Adrenal gland (tissue), 12 donors: ENCODE results near the gene ERCC2. TPM values are rescaled to one million over a fixed set of nuclear protein-coding genes. Genes with fewer than 3 reads are reported as not detected.

Source experiments
- DNase-seq, 7 donors: peaks; one replicate each; pipeline ENCODE4 v3.0.0-alpha.2; 2019 to 2020
- H3K27ac ChIP-seq, 5 donors: fragments of 200-600 bp; sonication (generic) in 4 of 5; 1 replicate in 3 of 5; 2 replicates in 2 of 5; pipeline versions ENCODE4 v1.5.1 to v1.8.0; 2016 to 2020; ENCODE audit warnings: mild to moderate bottlenecking in 1 of 5
- H3K27me3 ChIP-seq: fragments of 200-600 bp; 2 replicates; pipeline ENCODE4 v1.8.0; 2021
- H3K36me3 ChIP-seq, 2 donors: fragments of 200-600 bp; replicated peaks in 1 of 2; 1 replicate in 1 of 2; 2 replicates in 1 of 2; pipeline versions ENCODE4 v1.5.1 to v1.8.0; 2018 to 2022
- H3K4me1 ChIP-seq, 2 donors: fragments of 200-600 bp; replicated peaks in 1 of 2; 1 replicate in 1 of 2; 2 replicates in 1 of 2; pipeline versions ENCODE4 v1.5.1 to v1.8.0; 2018 to 2021
- H3K4me3 ChIP-seq, 4 donors: fragments of 200-600 bp; sonication (generic) in 3 of 4; one replicate each; pipeline ENCODE4 v1.5.1; 2016 to 2018
- H3K9me3 ChIP-seq, 3 donors: fragments of 200-600 bp; sonication (generic) in 1 of 3; replicated peaks in 1 of 3; 1 replicate in 2 of 3; 2 replicates in 1 of 3; pipeline versions ENCODE4 v1.5.1 to v1.8.0; 2016 to 2021
- CTCF ChIP-seq, 6 experiments: fragments of 450-650 bp in 4 of 6; fragments of 200-600 bp in 2 of 6; sonication (generic) in 1 of 6; IDR thresholded peaks; 1 replicate in 5 of 6; 2 replicates in 1 of 6; pipeline versions ENCODE4 v1.5.1 to v1.8.0; 2016 to 2021; ENCODE audit warnings: antibody characterized with exemption in 6 of 6, mild to moderate bottlenecking in 2 of 6, moderate library complexity in 1 of 6
- POLR2A ChIP-seq, 2 donors: fragments of 450-650 bp; IDR thresholded peaks; one replicate each; pipeline ENCODE4 v1.6.1; 2017; ENCODE audit warnings: antibody characterized with exemption in 2 of 2, mild to moderate bottlenecking in 2 of 2, moderate library complexity in 1 of 2
- WGBS, 4 donors: extraction: QIAGEN DNeasy Blood & Tissue Kit in 2 of 4; methylation state at CpG; one replicate each; pipeline versions ENCODE4 v1.1.5 to v1.1.7; 2013 to 2017; 5-methylcytosine and 5-hydroxymethylcytosine counted together
- intact Hi-C, 2 donors: fragments of 100-400 bp; cut with DNase I; formaldehyde crosslinking; loops; one replicate each; pipeline versions ENCODE4 v1.14.1 to v1.15.0; 2022 to 2023
- polyA plus RNA-seq, 3 donors: library from polyadenylated mRNA; stranded (reverse); fragments of 200-250 nt in 2 of 3; fragments of 350-450 nt in 1 of 3; fragmentation: Illumina TruSeq in 1 of 3; extraction: RNeasy Lipid Tissue Mini Kit (QIAGEN cat#74804) in 1 of 3; gene quantifications; one replicate each; pipeline ENCODE4 v1.2.3, GENCODE V29; 2013 to 2014
- total RNA-seq, 9 donors: library from RNA; depleted of rRNA in 4 of 9; stranded (reverse); fragments of >200 nt in 4 of 9; fragments of 120-200 nt in 1 of 9; fragmentation: NEBNext Ultra II Directional in 1 of 9; extraction: Animal tissue kit (Norgen Biotek cat#: 25700) in 1 of 9; gene quantifications; one replicate each; pipeline versions ENCODE4 v1.1.0 to v1.2.4, GENCODE V29; 2013 to 2023
- donor health status: healthy with polysubstance abuse.
- donor health status: Bipolar disorder and iron deficiency.
- donor health status: DM: yes; HTN: yes; CAD: no.
- donor health status: DM: no; HTN: no; CAD: no.
- donor health status: DM: no; HTN: no; CAD: no.
- donor health status: DM: yes; HTN: yes; CAD: no.

ERCC2 gene
- total and polyA plus RNA-seq, 12 donors: 10.1 to 53.3 (median 26.9) TPM

DNA sequence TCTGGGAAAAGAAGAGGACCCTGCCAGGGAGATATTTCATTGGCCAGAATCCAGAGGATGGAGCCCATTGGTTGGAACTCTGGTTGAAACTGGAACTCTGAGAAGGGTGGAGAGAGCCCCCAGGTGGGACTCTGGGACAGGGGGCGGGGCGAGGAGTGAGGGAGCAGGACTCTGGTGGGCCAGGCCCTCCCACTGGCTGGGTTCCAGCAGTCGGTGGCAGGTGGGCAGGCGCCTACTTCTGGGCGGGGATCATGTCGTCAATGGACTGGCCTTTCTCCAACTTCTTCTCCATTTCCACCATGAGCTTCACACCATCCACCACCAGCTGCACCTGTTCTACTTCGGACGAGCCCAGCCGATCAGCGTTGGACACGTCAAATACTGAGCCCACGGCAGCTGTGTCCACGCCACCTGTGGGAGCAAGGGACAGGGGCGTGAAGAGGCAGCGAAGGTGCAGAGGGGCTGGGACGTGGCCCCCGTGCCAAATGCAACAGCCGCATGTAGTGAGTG lies 63.8 kb downstream of the ERCC2 start:
- Histone ChIP-seq H3K4me1 (no peaks in the 10 kb centered on the region), H3K9me3 (no peaks in the 10 kb centered on the region), H3K27me3 (no peaks in the 10 kb centered on the region), H3K4me3 (no peak overlapping the region), H3K36me3 (no peaks in the 10 kb centered on the region), H3K27ac (no peak overlapping the region)
- no peak for DNase-seq
- TF ChIP-seq CTCF (IDR thresholded peaks at IDR 0.05) (no peak), POLR2A (IDR thresholded peaks at IDR 0.05) (no peak)
- WGBS, 4 donors: 71 to 77% (median 72%) methylated on average over 16 to 18 of the region's 18 CpGs
- intact Hi-C loops: no loop called here

GRCh38 chr19:45306040-45306439 lies 64.3 kb downstream of the ERCC2 start:
- intact Hi-C loops: no loop called here
- TF ChIP-seq POLR2A (IDR thresholded peaks at IDR 0.05) (no peak), CTCF (IDR thresholded peaks at IDR 0.05) (no peak)
- H3K9me3 ChIP-seq: no peaks in the 10 kb centered on the region
- H3K27ac ChIP-seq: no peak overlapping the region
- no peaks in the 10 kb centered on the region for H3K4me1 ChIP-seq
- peak in 1 of 7 donors; percentile 14 for DNase-seq
- no peak overlapping the region for H3K4me3 ChIP-seq
- no peaks in the 10 kb centered on the region for H3K36me3 ChIP-seq
- H3K27me3 ChIP-seq: no peaks in the 10 kb centered on the region
- 48 to 54% (median 53%) methylated on average over 9 of the region's 9 CpGs for WGBS, 4 donors

GRCh38 chr19:45305421-45305820 lies 65.0 kb downstream of the ERCC2 start:
- H3K4me3 ChIP-seq: no peak overlapping the region
- DNase-seq: no peak
- intact Hi-C loops: no loop called here
- no peaks in the 10 kb centered on the region for H3K4me1 ChIP-seq
- no peak for TF ChIP-seq CTCF (IDR thresholded peaks at IDR 0.05)
- TF ChIP-seq POLR2A (IDR thresholded peaks at IDR 0.05): no peak
- no peaks in the 10 kb centered on the region for H3K36me3 ChIP-seq
- 18 to 25% (median 23%) methylated on average over 5 of the region's 5 CpGs for WGBS, 4 donors
- no peak overlapping the region for H3K27ac ChIP-seq
- no peaks in the 10 kb centered on the region for H3K9me3 ChIP-seq
- H3K27me3 ChIP-seq: no peaks in the 10 kb centered on the region

- no peak overlapping the region for H3K4me3 ChIP-seq
- 46 to 68% (median 54%) methylated on average over 4 of the region's 4 CpGs for WGBS, 4 donors
- TF ChIP-seq CTCF (IDR thresholded peaks at IDR 0.05) (no peak), POLR2A (IDR thresholded peaks at IDR 0.05) (no peak)
- no peak for DNase-seq
- no peaks in the 10 kb centered on the region for H3K36me3 ChIP-seq
- no peaks in the 10 kb centered on the region for H3K9me3 ChIP-seq
- no peaks in the 10 kb centered on the region for H3K27me3 ChIP-seq
- no peak overlapping the region for H3K27ac ChIP-seq
- intact Hi-C loops: no loop called here
- no peaks in the 10 kb centered on the region for H3K4me1 ChIP-seq
These were observed 65.4 kb downstream of the ERCC2 start for GRCh38 chr19:45305007-45305406.
